ENCODE results near the gene P3H3.

- TF ChIP-seq POLR2A (IDR thresholded peaks at IDR 0.05) = no peak
- TF ChIP-seq CTCF (IDR thresholded peaks at IDR 0.05) = no peak
Measured at GRCh38 chr12:6863033-6863432, 34.8 kb downstream of the P3H3 start.
